Measurements from ENCODE around the gene RPTOR.
A peak's percentile ranks its signal among the peaks of the same experiment; 100 is the strongest.

DNA sequence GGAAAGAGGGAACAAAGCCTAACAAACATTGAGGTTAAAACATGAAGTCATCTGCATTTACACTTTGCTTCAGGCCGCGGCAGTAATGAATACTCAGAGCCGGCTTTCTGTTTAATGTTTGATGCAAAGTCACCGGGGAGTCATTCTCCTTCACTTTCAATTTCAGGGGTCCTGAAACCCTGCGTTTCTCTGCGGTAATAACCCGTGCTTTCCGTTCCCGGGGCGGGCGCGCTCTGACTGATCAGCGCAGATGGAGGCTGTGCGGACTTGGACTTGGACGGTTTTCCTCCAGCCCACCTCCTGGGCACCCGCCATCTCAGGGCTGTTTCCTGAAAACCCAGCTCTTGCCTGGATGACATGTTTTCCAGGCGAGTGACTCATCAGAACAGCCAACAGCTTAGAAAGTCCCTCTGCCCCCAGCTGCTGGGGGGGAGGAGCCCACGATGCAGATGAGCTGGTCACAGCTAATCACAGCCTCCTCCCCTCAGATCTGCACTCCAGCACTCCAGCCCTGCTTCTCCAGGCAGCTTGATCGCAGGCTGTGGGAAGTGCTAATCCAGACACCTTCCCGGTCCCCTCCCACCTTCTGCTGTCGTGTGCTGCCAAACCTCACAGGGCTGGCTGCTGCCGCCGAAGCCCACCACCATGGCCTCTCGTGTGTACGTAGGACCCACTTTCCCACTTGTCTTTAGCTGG is 288.4 kb downstream of the RPTOR start:
- TF ChIP-seq, protein P1, sequence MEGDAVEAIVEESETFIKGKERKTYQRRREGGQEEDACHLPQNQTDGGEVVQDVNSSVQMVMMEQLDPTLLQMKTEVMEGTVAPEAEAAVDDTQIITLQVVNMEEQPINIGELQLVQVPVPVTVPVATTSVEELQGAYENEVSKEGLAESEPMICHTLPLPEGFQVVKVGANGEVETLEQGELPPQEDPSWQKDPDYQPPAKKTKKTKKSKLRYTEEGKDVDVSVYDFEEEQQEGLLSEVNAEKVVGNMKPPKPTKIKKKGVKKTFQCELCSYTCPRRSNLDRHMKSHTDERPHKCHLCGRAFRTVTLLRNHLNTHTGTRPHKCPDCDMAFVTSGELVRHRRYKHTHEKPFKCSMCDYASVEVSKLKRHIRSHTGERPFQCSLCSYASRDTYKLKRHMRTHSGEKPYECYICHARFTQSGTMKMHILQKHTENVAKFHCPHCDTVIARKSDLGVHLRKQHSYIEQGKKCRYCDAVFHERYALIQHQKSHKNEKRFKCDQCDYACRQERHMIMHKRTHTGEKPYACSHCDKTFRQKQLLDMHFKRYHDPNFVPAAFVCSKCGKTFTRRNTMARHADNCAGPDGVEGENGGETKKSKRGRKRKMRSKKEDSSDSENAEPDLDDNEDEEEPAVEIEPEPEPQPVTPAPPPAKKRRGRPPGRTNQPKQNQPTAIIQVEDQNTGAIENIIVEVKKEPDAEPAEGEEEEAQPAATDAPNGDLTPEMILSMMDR (IDR thresholded peaks at IDR 0.05; ENCODE audit: borderline replicate concordance, extremely low read depth, low read length, poor library complexity, severe bottlenecking): peak; percentile 15
- no peak for TF ChIP-seq EZH2 (IDR thresholded peaks at IDR 0.05; ENCODE audit: borderline replicate concordance, low read depth, low read length, severe bottlenecking)
